ENCODE results near the gene MPPE1. TPM values are rescaled to one million over a fixed set of nuclear protein-coding genes. Genes with fewer than 3 reads are reported as not detected.

The MPPE1 gene
- 10 to 100 TPM; 27.1 to 54.8 (median 30.8) TPM for total RNA-seq

GRCh38 chr18:11908182-11909060 is at the start of gene MPPE1:
Gene MPPE1, minus strand, starts transcription at chr18:11908317. Its CDS starts 11,053 bp downstream, at chr18:11897264.
- TF ChIP-seq CTCF (IDR thresholded peaks at IDR 0.05; ENCODE audit: low read depth), result no peak

- TF ChIP-seq CTCF (IDR thresholded peaks at IDR 0.05; ENCODE audit: low read depth), result no peak
These were observed 49.5 kb upstream of the MPPE1 start for GRCh38 chr18:11957636-11958035.

- no peak for TF ChIP-seq CTCF (IDR thresholded peaks at IDR 0.05; ENCODE audit: low read depth)
These were observed 48.5 kb upstream of the MPPE1 start for GRCh38 chr18:11956371-11957308.

- TF ChIP-seq CTCF (IDR thresholded peaks at IDR 0.05; ENCODE audit: low read depth), result no peak
These were observed 47.3 kb upstream of the MPPE1 start for GRCh38 chr18:11955239-11956029.

- TF ChIP-seq CTCF (IDR thresholded peaks at IDR 0.05; ENCODE audit: low read depth), result no peak
These were observed 45.0 kb upstream of the MPPE1 start for GRCh38 chr18:11953113-11953512.

- no peak for TF ChIP-seq CTCF (IDR thresholded peaks at IDR 0.05; ENCODE audit: low read depth)
These were observed 43.3 kb upstream of the MPPE1 start for GRCh38 chr18:11951390-11951851.
